CD1c-positive myeloid dendritic cell (primary cell): Measurements from ENCODE around the gene ADGRA1.

Source experiments
- DNase-seq: peaks from one replicate; pipeline ENCODE4 v3.0.0-alpha.2; 2016; ENCODE audit errors: extremely low spot score

Gene ADGRA1

DNA sequence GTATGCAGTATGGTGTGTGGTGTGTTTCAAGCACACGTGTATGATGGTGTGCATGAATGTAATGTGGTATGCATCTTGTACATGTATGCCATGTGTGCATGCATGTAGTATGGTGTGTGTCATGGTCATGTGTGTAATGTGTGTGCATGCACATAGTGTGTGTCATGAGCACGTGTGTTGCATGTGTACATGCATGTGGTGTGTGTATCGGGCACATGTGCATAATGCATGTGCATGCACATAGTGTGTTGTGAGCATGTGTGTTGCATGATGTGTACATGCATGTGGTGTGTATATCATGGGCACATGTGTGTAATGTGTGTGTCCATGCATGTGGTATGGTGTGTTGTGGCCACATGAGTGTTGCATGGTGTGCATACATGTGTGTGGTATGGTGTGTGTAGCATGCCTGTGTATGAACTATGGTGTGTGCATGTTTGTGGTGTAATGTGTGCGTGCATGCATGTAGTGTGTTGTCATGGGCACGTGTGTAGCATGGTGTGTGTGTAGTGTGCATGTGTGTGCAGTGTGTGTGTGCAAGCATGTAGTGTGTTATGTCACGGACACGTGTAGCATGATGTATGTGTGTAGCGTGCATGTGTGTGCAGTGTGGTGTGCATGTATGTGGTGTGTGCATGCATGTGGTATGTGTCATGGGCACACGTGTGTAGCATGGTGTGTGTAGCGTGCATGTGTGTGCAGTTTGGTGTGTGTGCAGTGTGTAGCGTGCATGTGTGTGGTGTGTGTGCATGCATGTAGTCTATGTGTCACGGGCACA is 89.8 kb downstream of the ADGRA1 start:
- DNase-seq: no peak

DNA sequence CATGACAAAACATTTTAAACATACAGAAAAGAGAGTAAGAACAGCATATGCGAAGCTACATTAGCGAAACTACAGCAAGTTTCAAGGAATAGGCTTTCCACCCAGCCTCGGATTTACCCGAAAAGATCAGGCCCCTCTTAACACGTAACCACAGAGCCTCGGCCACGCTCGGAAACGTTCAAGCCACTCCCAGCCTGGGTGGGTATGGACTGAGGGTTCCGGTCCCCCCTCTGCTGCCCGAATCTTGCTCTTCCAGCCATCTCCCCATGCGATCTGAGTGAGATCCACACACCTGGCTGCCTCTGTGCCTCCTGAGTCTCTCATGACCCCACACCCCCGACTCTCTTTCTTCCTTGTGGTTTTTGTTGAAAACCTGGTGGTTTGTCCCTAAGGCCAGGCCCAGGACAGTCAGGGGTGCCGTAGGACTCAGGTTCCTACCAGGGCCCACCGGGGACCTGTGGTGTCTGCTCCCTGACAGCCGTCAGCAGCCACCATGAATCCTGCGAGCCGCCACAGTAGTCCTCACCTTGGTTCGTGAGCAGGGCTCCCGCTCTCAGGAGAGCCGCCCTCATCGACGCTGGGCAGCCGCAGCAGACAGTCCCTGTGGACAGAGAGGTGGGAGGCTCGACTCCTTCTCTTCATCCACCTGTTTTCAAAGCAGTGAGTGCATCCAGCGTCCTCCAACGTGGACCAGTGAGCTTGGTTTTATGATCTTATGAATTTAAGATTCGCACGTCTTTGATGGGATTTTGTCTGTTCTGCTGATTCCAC is 90.8 kb downstream of the ADGRA1 start:
- no peak for DNase-seq

DNA sequence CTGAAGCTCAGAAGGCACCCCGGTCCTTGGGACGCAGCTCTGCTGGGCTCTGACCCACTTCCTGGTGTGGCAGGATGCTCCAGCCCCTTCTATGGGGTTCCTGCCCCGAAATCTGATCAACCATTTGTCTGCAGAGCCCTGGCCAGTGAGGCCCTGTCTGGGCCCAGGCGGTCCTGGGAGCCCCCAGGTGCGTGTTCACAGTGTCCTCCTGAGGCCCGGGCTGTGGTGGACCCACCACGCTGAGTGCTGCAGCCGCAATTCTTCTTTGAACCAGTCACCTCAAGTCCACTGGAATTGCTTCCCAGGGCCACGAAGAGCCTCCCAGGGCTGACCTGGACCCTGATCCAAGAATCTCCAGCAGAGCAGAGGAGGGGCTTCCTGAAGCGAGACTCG is 91.4 kb downstream of the ADGRA1 start:
- no peak for DNase-seq

DNA sequence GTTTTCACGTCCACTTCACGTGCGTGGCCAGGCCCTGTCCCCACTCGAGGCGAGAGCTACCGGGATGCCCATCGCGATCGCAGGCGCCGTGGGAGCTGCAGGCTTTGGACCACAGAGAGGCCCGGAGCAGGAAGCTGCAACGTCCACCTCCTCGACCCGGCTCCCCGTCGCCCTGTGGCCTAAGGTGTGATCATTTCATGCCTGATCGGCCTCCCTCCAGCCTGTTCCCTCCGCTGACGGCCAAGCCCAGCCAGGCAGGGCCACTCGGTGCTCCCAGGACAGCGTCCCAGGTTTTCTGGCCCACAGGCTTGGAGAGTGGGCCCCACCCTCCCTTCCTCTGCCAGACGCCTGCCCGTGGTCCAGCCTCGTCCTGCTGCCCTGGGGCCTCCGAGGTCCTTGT is 91.9 kb downstream of the ADGRA1 start:
- DNase-seq: no peak

DNA sequence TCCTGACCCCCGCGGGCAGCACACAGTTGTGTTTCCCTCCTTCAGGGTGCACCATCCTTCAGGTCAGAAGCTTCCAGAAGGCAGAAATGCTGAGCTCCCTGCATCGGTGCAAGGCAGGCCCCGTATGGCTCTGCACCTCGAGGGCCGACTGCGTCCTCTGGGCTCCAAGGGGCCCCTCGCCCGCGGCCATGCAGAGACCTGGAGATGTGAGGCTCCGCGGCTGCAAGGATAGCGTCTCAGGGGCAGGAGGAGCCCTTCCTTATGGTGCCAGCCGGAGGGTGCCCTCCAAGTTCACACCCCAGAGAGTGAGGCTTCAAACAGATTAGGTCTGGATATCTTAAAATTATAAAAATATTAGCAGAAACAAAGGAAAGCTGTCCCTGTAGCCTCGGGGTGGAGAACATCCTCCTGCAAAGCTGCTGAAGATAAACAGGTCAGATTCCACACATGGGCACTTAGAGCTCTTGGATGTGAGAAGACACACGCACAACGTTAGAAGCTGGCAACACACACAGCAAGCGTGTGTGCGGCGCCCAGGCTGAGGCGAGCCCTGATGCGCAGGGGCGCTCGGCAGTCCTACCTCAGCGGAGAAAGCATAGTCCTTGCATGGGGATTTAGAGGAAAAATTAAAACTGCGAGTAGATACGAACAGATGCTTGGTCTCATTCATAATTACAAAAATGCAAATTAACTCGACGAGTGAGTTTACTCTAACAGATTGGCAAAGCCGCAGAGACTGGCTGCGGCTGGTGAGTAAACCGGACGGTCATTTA is 92.7 kb downstream of the ADGRA1 start:
- DNase-seq: no peak

DNA sequence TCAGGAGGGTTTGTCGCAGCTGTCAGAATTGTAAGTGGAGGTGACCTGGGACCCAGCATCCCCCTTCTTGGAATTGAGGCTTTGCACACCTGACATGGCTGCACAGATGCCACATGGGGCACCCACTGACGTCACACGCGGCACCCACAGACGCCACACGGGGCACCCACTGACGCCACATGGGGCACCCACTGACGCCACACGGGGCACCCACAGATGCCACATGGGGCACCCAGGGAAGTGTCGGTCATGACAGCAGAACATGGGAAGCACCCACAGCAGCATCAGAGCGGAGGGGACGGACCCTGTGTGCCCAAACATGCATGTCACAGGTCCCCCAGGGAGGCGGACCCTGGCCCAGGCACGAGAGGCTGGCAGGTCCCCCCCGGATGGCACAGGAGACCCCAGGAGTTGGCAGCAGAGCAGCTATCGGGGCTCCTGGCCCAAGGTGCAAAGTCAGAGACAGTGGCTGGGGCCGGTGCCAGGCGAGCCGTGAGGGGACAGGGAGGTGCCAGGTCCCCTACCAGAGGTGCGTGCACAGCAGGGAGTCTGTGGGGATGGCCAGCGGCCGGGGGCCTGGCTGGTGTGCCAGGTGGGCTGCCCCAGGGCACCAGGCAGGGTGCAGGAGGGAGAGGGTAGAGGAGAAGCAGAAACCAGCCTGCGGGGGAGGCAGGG is 93.4 kb downstream of the ADGRA1 start:
- DNase-seq: no peak
